Activated CD4-positive, alpha-beta T cell treated with anti-CD3 and anti-CD28 coated beads, Interleukin-2, amount 50 U/mL, for 16 hours (primary cell): Measurements from ENCODE around the gene INHBC.

Experiments used
- DNase-seq: peaks from one replicate; pipeline ENCODE4 v3.0.0-alpha.2; 2020

The INHBC gene

GRCh38 chr12:57454566-57455373, 20.2 kb downstream of the INHBC start, which contains the start of gene INHBE:
TSS of gene INHBE (plus strand) at chr12:57455307. CDS start at chr12:57455537, 230 bp downstream.
- DNase-seq = no peak

- no peak for DNase-seq
Observed at GRCh38 chr12:57455374-57456144, 21.0 kb downstream of the INHBC start.

- peak; percentile 73 for DNase-seq
Observed at GRCh38 chr12:57456145-57456700, 21.6 kb downstream of the INHBC start.

- no peak for DNase-seq
Observed at GRCh38 chr12:57456737-57457490, 22.3 kb downstream of the INHBC start.

GRCh38 chr12:57458665-57459054, 24.1 kb downstream of the INHBC start:
- no peak for DNase-seq

GRCh38 chr12:57459055-57459749, 24.6 kb downstream of the INHBC start:
- DNase-seq = peak; percentile 96

- DNase-seq = no peak
Observed at GRCh38 chr12:57459750-57460467, 25.3 kb downstream of the INHBC start, which contains the start of gene GLI1. TSS of gene GLI1 (plus strand) at chr12:57459785. CDS start at chr12:57463692, 3,907 bp downstream.

GRCh38 chr12:57460468-57460784, 25.8 kb downstream of the INHBC start:
- DNase-seq = no peak

GRCh38 chr12:57460841-57461275, 26.3 kb downstream of the INHBC start:
- no peak for DNase-seq

- DNase-seq = no peak
Observed at GRCh38 chr12:57461276-57461916, 26.8 kb downstream of the INHBC start.

- no peak for DNase-seq
Observed at GRCh38 chr12:57461917-57462250, 27.3 kb downstream of the INHBC start.

GRCh38 chr12:57462251-57462911, 27.8 kb downstream of the INHBC start:
- peak; percentile 94 for DNase-seq

GRCh38 chr12:57462912-57463253, 28.3 kb downstream of the INHBC start:
- no peak for DNase-seq

- no peak for DNase-seq
Observed at GRCh38 chr12:57464569-57464968, 30.0 kb downstream of the INHBC start.

- DNase-seq = no peak
Observed at GRCh38 chr12:57465030-57465746, 30.6 kb downstream of the INHBC start.

GRCh38 chr12:57465747-57466505, 31.3 kb downstream of the INHBC start:
- no peak for DNase-seq

GRCh38 chr12:57467212-57467874, 32.8 kb downstream of the INHBC start:
- DNase-seq = no peak

- DNase-seq = no peak
Observed at GRCh38 chr12:57467915-57468314, 33.3 kb downstream of the INHBC start.
